Stimulated activated CD4-positive, alpha-beta T cell treated with anti-CD3 and anti-CD28 coated beads, Interleukin-12 subunit alpha, Interleukin-12 subunit beta, amount 100 ng/mL, for 4 hours (primary cell): ENCODE measurements around the gene NR3C2.

Source experiments
- DNase-seq: peaks from one replicate; pipeline ENCODE4 v3.0.0-alpha.2; 2020

Gene NR3C2

GRCh38 chr4:148068065-148068911 lies 373.9 kb downstream of the NR3C2 start:
- no peak for DNase-seq

GRCh38 chr4:148067301-148067916 lies 374.8 kb downstream of the NR3C2 start:
- DNase-seq: no peak

GRCh38 chr4:148065075-148065474 lies 377.1 kb downstream of the NR3C2 start:
- DNase-seq: no peak

- DNase-seq: no peak
Observed at GRCh38 chr4:148064451-148064850, 377.8 kb downstream of the NR3C2 start.

- DNase-seq: no peak
Observed at GRCh38 chr4:148062301-148062950, 379.8 kb downstream of the NR3C2 start.

GRCh38 chr4:148061795-148062194 lies 380.4 kb downstream of the NR3C2 start:
- DNase-seq: no peak

- no peak for DNase-seq
Observed at GRCh38 chr4:148061141-148061481, 381.1 kb downstream of the NR3C2 start.

- no peak for DNase-seq
Observed at GRCh38 chr4:148060264-148061140, 381.7 kb downstream of the NR3C2 start.

- no peak for DNase-seq
Observed at GRCh38 chr4:148059617-148060180, 382.5 kb downstream of the NR3C2 start.

GRCh38 chr4:148057984-148058859 lies 384.0 kb downstream of the NR3C2 start:
- no peak for DNase-seq

- no peak for DNase-seq
Observed at GRCh38 chr4:148057516-148057915, 384.7 kb downstream of the NR3C2 start.

GRCh38 chr4:148056879-148057278 lies 385.3 kb downstream of the NR3C2 start:
- peak; percentile 24 for DNase-seq

GRCh38 chr4:148055844-148056243 lies 386.4 kb downstream of the NR3C2 start:
- no peak for DNase-seq

- DNase-seq: no peak
Observed at GRCh38 chr4:148054275-148054674, 387.9 kb downstream of the NR3C2 start.

- no peak for DNase-seq
Observed at GRCh38 chr4:148053298-148054003, 388.8 kb downstream of the NR3C2 start.

- no peak for DNase-seq
Observed at GRCh38 chr4:148052448-148052847, 389.8 kb downstream of the NR3C2 start.

GRCh38 chr4:148051403-148051802 lies 390.8 kb downstream of the NR3C2 start:
- no peak for DNase-seq

GRCh38 chr4:148048598-148048997 lies 393.6 kb downstream of the NR3C2 start:
- DNase-seq: no peak

- DNase-seq: no peak
Observed at GRCh38 chr4:148044912-148045352, 397.3 kb downstream of the NR3C2 start.

- DNase-seq: no peak
Observed at GRCh38 chr4:148044089-148044911, 397.9 kb downstream of the NR3C2 start.
